ENCODE measurements around the gene FIG4. TPM values are rescaled to one million over a fixed set of nuclear protein-coding genes. Genes with fewer than 3 reads are reported as not detected.

The FIG4 gene
- total RNA-seq, 2 donors from 2014 or later, result 20.8 to 22.6 TPM

GRCh38 chr6:109767961-109768360 lies 76.9 kb downstream of the FIG4 start:
- no peak overlapping the region for H3K4me3 Mint-ChIP-seq
- Histone ChIP-seq H3K27ac (ENCODE audit: low read depth, low read length) (no peak overlapping the region), H3K36me3 (ENCODE audit: control insufficient read depth, insufficient read depth, low read length) (peaks cover 3% of the 10 kb centered on the region), H3K4me3 (ENCODE audit: low read length) (no peak overlapping the region), H3K4me1 (ENCODE audit: control insufficient read depth, insufficient read depth, low read length) (peaks cover 8% of the 10 kb centered on the region), H3K9me3 (ENCODE audit: control insufficient read depth, low read length) (peaks cover 4% of the 10 kb centered on the region), H3K9ac (ENCODE audit: extremely low read depth, low read length, poor library complexity, severe bottlenecking) (no peak overlapping the region), H3K27me3 (ENCODE audit: control insufficient read depth, insufficient read depth, low read length, poor library complexity, severe bottlenecking) (no peaks in the 10 kb centered on the region)
- peaks cover 3% of the 10 kb centered on the region for H3K27me3 Mint-ChIP-seq (ENCODE audit: insufficient read depth)
- peaks cover 2% of the 10 kb centered on the region for H3K9me3 Mint-ChIP-seq
- WGBS, 2 experiments (ENCODE audit: insufficient coverage in 1 of 2, insufficient read length in 1 of 2), result 92 to 96% methylated on average over 2 to 3 of the region's 3 CpGs
- no peak for DNase-seq
- H3K36me3 Mint-ChIP-seq (ENCODE audit: low read depth), result peaks cover 35% of the 10 kb centered on the region
- peaks cover 24% of the 10 kb centered on the region for H3K4me1 Mint-ChIP-seq
- H3K27ac Mint-ChIP-seq, result no peak overlapping the region
- TF ChIP-seq, protein P1, sequence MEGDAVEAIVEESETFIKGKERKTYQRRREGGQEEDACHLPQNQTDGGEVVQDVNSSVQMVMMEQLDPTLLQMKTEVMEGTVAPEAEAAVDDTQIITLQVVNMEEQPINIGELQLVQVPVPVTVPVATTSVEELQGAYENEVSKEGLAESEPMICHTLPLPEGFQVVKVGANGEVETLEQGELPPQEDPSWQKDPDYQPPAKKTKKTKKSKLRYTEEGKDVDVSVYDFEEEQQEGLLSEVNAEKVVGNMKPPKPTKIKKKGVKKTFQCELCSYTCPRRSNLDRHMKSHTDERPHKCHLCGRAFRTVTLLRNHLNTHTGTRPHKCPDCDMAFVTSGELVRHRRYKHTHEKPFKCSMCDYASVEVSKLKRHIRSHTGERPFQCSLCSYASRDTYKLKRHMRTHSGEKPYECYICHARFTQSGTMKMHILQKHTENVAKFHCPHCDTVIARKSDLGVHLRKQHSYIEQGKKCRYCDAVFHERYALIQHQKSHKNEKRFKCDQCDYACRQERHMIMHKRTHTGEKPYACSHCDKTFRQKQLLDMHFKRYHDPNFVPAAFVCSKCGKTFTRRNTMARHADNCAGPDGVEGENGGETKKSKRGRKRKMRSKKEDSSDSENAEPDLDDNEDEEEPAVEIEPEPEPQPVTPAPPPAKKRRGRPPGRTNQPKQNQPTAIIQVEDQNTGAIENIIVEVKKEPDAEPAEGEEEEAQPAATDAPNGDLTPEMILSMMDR (conservative IDR thresholded peaks at IDR 0.05), result no peak

DNA sequence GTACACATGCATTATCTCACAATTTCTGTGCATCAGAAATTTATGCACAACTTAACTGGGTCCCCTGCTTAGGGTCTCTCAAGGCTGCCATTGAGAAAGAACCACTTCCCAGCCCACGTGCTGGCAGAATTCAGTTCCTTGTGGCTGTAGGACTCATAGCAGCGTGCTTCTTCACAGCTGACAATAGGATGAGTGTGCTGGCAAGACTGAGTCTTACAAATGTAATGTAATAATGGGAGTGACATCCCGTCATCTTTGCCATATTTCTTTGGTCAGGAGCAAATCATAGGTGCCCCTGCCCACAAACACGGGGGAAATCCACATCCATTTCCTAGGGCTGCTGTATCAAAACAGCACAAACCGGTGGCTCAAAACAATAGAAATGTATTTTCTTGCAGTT lies 77.4 kb downstream of the FIG4 start:
- peaks cover 8% of the 10 kb centered on the region for H3K4me1 ChIP-seq (ENCODE audit: control insufficient read depth, insufficient read depth, low read length)
- TF ChIP-seq, protein P1 (conservative IDR thresholded peaks at IDR 0.05), result no peak
- Mint-ChIP-seq H3K27me3 (ENCODE audit: insufficient read depth) (peaks cover 3% of the 10 kb centered on the region), H3K4me1 (peaks cover 29% of the 10 kb centered on the region), H3K9me3 (peaks cover 2% of the 10 kb centered on the region), H3K36me3 (ENCODE audit: low read depth) (peaks cover 36% of the 10 kb centered on the region), H3K27ac (no peak overlapping the region), H3K4me3 (no peak overlapping the region)
- no peaks in the 10 kb centered on the region for H3K27me3 ChIP-seq (ENCODE audit: control insufficient read depth, insufficient read depth, low read length, poor library complexity, severe bottlenecking)
- H3K9me3 ChIP-seq (ENCODE audit: control insufficient read depth, low read length), result peaks cover 4% of the 10 kb centered on the region
- no peak overlapping the region for H3K4me3 ChIP-seq (ENCODE audit: low read length)
- no peak overlapping the region for H3K27ac ChIP-seq (ENCODE audit: low read depth, low read length)
- DNase-seq, result no peak
- 92 to 97% methylated on average over 5 of the region's 5 CpGs for WGBS, 2 experiments (ENCODE audit: insufficient coverage in 1 of 2, insufficient read length in 1 of 2)
- no peak overlapping the region for H3K9ac ChIP-seq (ENCODE audit: extremely low read depth, low read length, poor library complexity, severe bottlenecking)
- H3K36me3 ChIP-seq (ENCODE audit: control insufficient read depth, insufficient read depth, low read length), result peaks cover 3% of the 10 kb centered on the region

DNA sequence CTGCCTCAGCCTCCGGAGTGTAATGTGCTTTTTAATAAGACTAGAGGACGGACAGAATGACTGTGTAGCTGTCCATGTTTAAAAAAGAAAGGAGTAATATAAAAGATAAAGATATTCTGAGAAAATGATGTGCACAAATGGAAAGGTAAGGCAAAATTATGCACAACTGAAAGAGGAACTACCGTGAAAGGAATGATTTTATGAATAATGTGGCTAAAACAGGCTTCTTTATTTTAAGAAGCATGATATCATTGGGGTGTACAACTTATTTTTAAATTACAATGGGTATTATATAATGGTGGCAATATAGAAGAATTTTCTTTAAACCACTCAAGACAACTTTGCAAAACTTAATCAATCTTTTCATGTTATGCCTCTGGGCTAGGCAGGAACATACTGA lies 78.1 kb downstream of the FIG4 start:
- no peak overlapping the region for H3K4me3 Mint-ChIP-seq
- 87 to 96% methylated on average over 3 of the region's 3 CpGs for WGBS, 2 experiments (ENCODE audit: insufficient coverage in 1 of 2, insufficient read length in 1 of 2)
- H3K4me1 ChIP-seq (ENCODE audit: control insufficient read depth, insufficient read depth, low read length), result peaks cover 8% of the 10 kb centered on the region

More for the DNA sequence above, 78.1 kb downstream of the FIG4 start:
- Mint-ChIP-seq H3K27me3 (ENCODE audit: insufficient read depth) (peaks cover 3% of the 10 kb centered on the region), H3K4me1 (peaks cover 29% of the 10 kb centered on the region), H3K27ac (no peak overlapping the region), H3K9me3 (peaks cover 2% of the 10 kb centered on the region), H3K36me3 (ENCODE audit: low read depth) (peaks cover 36% of the 10 kb centered on the region)
- Histone ChIP-seq H3K27ac (ENCODE audit: low read depth, low read length) (no peak overlapping the region), H3K9me3 (ENCODE audit: control insufficient read depth, low read length) (peaks cover 4% of the 10 kb centered on the region), H3K4me3 (ENCODE audit: low read length) (no peak overlapping the region), H3K36me3 (ENCODE audit: control insufficient read depth, insufficient read depth, low read length) (peaks cover 3% of the 10 kb centered on the region), H3K27me3 (ENCODE audit: control insufficient read depth, insufficient read depth, low read length, poor library complexity, severe bottlenecking) (no peaks in the 10 kb centered on the region), H3K9ac (ENCODE audit: extremely low read depth, low read length, poor library complexity, severe bottlenecking) (no peak overlapping the region)
- DNase-seq, result no peak
- TF ChIP-seq, protein P1 (conservative IDR thresholded peaks at IDR 0.05), result no peak

All from endodermal cell (in vitro differentiated cells).